Upper lobe of left lung (tissue), 4 donors: Measurements from ENCODE around the gene HSD11B2.

Experiments
- EP300 ChIP-seq, 4 donors: sonication (generic); formaldehyde crosslinking; IDR thresholded peaks; one replicate each; pipeline ENCODE4 v1.5.1; 2017; ENCODE audit warnings: antibody characterized with exemption in 4 of 4, control low read depth in 2 of 4
- POLR2A ChIP-seq, 4 donors: fragments of 450-650 bp; IDR thresholded peaks; one replicate each; pipeline ENCODE4 v1.5.1; 2016 to 2017; ENCODE audit warnings: antibody characterized with exemption in 4 of 4, mild to moderate bottlenecking in 2 of 4
- POLR2AphosphoS5 ChIP-seq, 2 donors: sonication (generic); formaldehyde crosslinking; IDR thresholded peaks; one replicate each; pipeline ENCODE4 v1.5.1; 2017; ENCODE audit warnings: antibody characterized with exemption in 2 of 2
- TF ChIP-seq, protein P1 (sequence below), 6 experiments: fragments of 450-650 bp in 4 of 6; fragments of 200-600 bp in 2 of 6; sonication (generic) in 2 of 6; IDR thresholded peaks; one replicate each; pipeline ENCODE4 v1.5.1; 2016 to 2019; ENCODE audit warnings: antibody characterized with exemption in 6 of 6

DNA sequence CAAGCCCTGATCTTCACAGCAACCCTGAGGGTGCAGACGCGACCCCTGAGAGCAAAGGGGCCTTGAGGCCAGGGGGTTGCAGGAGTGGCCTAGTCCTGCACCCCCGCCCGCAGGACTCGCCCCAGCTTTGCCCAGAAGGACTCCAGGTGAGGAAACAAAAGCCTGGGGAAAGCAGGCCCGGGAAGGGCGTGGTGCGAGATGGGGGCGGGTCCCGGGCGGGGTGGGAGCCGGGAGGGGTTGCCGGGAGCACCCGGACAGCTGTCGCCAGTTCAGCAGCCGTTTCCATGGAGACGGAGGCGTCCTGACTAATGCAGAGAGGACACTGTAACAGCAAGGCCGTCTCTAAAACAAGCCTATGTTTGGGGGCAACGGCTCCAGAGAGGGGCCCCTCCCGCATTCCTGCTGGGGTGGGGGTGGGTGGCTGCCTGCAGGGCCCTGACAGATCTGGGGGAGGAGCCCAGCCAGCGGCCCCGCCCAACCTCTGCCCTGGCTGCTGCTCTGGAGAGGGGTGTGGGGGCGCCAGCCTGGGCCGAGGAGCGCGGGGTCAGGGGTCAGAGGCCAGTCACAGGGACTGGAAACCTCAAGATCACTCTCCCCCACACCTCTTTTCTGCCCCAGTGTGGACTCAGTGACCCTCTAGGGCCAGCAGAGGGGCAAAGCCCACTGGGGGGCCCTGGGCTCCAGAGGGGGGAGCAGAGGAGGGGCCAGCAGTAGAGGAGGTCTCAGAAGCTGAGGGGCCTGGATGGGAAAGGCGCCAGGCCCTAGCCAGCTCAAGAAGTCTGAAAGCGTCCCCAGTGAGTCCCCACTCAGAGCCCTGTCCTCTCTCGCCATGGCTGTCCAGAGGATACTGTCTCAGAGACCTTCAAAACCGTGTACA is 34.5 kb upstream of the HSD11B2 start:
- TF ChIP-seq, protein P1, sequence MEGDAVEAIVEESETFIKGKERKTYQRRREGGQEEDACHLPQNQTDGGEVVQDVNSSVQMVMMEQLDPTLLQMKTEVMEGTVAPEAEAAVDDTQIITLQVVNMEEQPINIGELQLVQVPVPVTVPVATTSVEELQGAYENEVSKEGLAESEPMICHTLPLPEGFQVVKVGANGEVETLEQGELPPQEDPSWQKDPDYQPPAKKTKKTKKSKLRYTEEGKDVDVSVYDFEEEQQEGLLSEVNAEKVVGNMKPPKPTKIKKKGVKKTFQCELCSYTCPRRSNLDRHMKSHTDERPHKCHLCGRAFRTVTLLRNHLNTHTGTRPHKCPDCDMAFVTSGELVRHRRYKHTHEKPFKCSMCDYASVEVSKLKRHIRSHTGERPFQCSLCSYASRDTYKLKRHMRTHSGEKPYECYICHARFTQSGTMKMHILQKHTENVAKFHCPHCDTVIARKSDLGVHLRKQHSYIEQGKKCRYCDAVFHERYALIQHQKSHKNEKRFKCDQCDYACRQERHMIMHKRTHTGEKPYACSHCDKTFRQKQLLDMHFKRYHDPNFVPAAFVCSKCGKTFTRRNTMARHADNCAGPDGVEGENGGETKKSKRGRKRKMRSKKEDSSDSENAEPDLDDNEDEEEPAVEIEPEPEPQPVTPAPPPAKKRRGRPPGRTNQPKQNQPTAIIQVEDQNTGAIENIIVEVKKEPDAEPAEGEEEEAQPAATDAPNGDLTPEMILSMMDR (IDR thresholded peaks at IDR 0.05): no peak
- peak in 1 of 4 donors; percentile 19 for TF ChIP-seq POLR2A (IDR thresholded peaks at IDR 0.05)
- no peak for TF ChIP-seq EP300 (IDR thresholded peaks at IDR 0.05)
- TF ChIP-seq POLR2AphosphoS5 (IDR thresholded peaks at IDR 0.05): no peak
